H1 (cell line): ENCODE results near the gene OGFOD2. TPM values are rescaled to one million over a fixed set of nuclear protein-coding genes. Genes with fewer than 3 reads are reported as not detected.

ENCODE experiments used
- KDM5A ChIP-seq: fragments of 200-600 bp; IDR thresholded peaks from 2 replicates; pipeline ENCODE4 v1.7.1; 2012; ENCODE audit warnings: mild to moderate bottlenecking, low read length, inconsistent platforms, mixed read lengths
- RBBP5 ChIP-seq: IDR thresholded peaks from 2 replicates; pipeline ENCODE4 v1.7.1; 2012; ENCODE audit warnings: low read depth, mild to moderate bottlenecking, inconsistent platforms, low read length, moderate library complexity, borderline replicate concordance
- SRF ChIP-seq: IDR thresholded peaks from 2 replicates; pipeline ENCODE4 v1.6.1; 2011; ENCODE audit warnings: mild to moderate bottlenecking, low read depth, low read length, moderate library complexity
- polyA plus RNA-seq, 7 experiments: library from polyadenylated mRNA; depleted of rRNA in 3 of 7; stranded (reverse) in 5 of 7; unstranded in 2 of 7; fragments of >200 nt in 5 of 7; fragments of 200-250 nt in 2 of 7; gene quantifications; 1 replicate in 5 of 7; 2 replicates in 1 of 7; 4 replicates in 1 of 7; pipeline versions ENCODE4 v1.2.1 to v1.2.3, GENCODE V29; 2011 to 2013; ENCODE audit warnings: missing spikeins in 2 of 7, mixed read lengths in 2 of 7
- total RNA-seq: library from RNA; stranded (reverse); fragmentation: NEBNext Ultra II Directional; extraction: Animal tissue kit (Norgen Biotek cat#: 25700); gene quantifications from 2 replicates; pipeline ENCODE4 v1.2.1, GENCODE V29; 2021
- TF ChIP-seq, protein P1 (sequence below): IDR thresholded peaks from 2 replicates; pipeline ENCODE4 v1.6.1; 2011; ENCODE audit warnings: low read length, improper control_type of control experiment
- TF ChIP-seq, protein P2 (sequence below): IDR thresholded peaks from 2 replicates; pipeline ENCODE4 v1.6.1; 2012; ENCODE audit warnings: low read length, inconsistent platforms

Gene OGFOD2
- total and polyA plus RNA-seq, 2 of the 8 experiments (the other 6 are each of a cell fraction or from before 2014, with no cell fraction given) = 17.3 to 20.3 TPM

DNA sequence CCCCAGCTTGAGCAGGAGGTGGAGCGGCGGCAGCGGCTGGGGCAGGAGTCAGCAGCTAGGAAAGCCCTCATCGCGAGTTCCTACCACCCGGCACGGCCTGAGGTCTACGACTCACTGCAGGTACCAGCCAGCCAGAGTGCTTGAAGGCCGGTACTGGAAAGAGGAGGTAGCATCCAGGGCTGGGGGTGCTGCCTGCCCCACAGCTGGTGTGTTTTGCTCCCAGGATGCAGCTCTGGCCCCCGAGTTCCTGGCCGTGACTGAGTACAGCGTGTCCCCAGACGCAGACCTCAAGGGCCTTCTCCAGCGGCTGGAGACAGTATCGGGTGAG lies 1.6 kb downstream of the OGFOD2 start (continued):
- TF ChIP-seq, protein P1, sequence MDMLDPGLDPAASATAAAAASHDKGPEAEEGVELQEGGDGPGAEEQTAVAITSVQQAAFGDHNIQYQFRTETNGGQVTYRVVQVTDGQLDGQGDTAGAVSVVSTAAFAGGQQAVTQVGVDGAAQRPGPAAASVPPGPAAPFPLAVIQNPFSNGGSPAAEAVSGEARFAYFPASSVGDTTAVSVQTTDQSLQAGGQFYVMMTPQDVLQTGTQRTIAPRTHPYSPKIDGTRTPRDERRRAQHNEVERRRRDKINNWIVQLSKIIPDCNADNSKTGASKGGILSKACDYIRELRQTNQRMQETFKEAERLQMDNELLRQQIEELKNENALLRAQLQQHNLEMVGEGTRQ = no peak
- no peak for TF ChIP-seq RBBP5
- no peak for TF ChIP-seq SRF
- no peak for TF ChIP-seq KDM5A
- TF ChIP-seq, protein P2, sequence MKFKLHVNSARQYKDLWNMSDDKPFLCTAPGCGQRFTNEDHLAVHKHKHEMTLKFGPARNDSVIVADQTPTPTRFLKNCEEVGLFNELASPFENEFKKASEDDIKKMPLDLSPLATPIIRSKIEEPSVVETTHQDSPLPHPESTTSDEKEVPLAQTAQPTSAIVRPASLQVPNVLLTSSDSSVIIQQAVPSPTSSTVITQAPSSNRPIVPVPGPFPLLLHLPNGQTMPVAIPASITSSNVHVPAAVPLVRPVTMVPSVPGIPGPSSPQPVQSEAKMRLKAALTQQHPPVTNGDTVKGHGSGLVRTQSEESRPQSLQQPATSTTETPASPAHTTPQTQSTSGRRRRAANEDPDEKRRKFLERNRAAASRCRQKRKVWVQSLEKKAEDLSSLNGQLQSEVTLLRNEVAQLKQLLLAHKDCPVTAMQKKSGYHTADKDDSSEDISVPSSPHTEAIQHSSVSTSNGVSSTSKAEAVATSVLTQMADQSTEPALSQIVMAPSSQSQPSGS = no peak
